ENCODE results near the gene STXBP4.

Gene STXBP4

DNA sequence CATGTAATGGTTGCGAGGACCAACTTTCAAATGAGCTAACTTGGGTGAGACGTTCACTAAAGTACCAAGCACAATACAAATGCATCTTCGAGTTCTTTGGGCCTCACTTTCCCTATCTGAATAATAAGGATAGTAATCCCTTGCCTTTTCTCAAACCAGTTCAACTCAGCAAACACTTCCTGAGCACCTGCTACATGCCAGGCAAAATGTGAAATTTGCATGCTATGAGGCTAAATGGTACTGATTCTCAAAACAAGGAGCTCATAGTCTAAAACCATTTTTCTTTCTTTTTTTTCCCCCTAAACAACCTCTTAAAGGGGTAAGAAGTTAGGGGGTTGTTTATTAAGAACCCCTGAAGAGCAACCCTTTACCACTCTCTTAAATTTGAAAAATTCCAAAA is 194.8 kb downstream of the STXBP4 start:
- Histone ChIP-seq H3K27me3 (ENCODE audit: insufficient read depth, low read length) (no peaks in the 10 kb centered on the region), H3K27ac (ENCODE audit: low read length) (no peak overlapping the region), H3K36me3 (ENCODE audit: insufficient read depth, low read depth, low read length) (no peaks in the 10 kb centered on the region), H3K9ac (ENCODE audit: low read depth, low read length) (no peak overlapping the region), H3K4me1 (ENCODE audit: insufficient read depth, low read length) (no peaks in the 10 kb centered on the region), H3K4me3 (ENCODE audit: low read length) (no peak overlapping the region), H3K9me3 (ENCODE audit: insufficient read depth, low read depth, low read length) (no peaks in the 10 kb centered on the region)

GRCh38 chr17:55166506-55166905 is 197.9 kb downstream of the STXBP4 start:
- Histone ChIP-seq H3K4me1 (ENCODE audit: insufficient read depth, low read length) (no peaks in the 10 kb centered on the region), H3K9me3 (ENCODE audit: insufficient read depth, low read depth, low read length) (no peaks in the 10 kb centered on the region), H3K4me3 (ENCODE audit: low read length) (no peak overlapping the region), H3K27ac (ENCODE audit: low read length) (no peak overlapping the region), H3K36me3 (ENCODE audit: insufficient read depth, low read depth, low read length) (no peaks in the 10 kb centered on the region), H3K27me3 (ENCODE audit: insufficient read depth, low read length) (no peaks in the 10 kb centered on the region), H3K9ac (ENCODE audit: low read depth, low read length) (no peak overlapping the region)

DNA sequence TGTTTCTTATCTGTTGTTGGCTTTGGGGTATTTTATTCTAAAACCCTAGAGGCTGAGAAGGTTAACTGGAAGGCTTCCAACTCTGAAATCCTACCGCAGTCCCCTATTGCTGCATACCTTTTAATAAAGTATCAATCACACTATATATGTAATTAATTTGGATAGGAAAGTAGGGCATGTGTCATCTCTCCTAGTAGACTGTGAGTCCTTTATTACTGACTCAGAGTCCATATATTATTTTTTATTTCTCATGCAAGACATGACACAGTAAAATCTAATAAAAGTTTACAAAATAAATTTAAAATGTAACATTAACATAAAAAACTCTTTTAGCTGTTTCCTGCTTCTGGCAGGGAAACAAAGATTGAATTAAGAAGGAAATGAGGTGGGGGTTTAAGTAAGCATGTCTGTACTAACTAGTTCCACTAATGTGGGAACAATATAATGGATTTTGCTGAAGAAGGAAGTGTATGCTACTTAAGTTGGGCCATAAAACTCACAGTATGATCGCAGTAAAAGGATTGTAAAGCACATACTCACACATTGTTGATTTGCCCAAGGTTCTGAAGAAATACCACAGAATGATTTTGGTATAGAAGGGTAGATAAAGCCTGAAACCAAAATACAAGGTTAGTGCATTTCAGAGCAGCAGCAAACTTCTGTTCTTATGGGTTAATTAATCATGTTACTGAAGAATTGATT is 198.6 kb downstream of the STXBP4 start:
- Histone ChIP-seq H3K27me3 (ENCODE audit: insufficient read depth, low read length) (no peaks in the 10 kb centered on the region), H3K9ac (ENCODE audit: low read depth, low read length) (no peak overlapping the region), H3K36me3 (ENCODE audit: insufficient read depth, low read depth, low read length) (no peaks in the 10 kb centered on the region), H3K9me3 (ENCODE audit: insufficient read depth, low read depth, low read length) (no peaks in the 10 kb centered on the region), H3K4me3 (ENCODE audit: low read length) (no peak overlapping the region), H3K4me1 (ENCODE audit: insufficient read depth, low read length) (no peaks in the 10 kb centered on the region), H3K27ac (ENCODE audit: low read length) (no peak overlapping the region)

GRCh38 chr17:55168958-55169687 is 200.6 kb downstream of the STXBP4 start:
- H3K4me1 ChIP-seq (ENCODE audit: insufficient read depth, low read length) = no peaks in the 10 kb centered on the region
- no peak overlapping the region for H3K27ac ChIP-seq (ENCODE audit: low read length)
- H3K27me3 ChIP-seq (ENCODE audit: insufficient read depth, low read length) = no peaks in the 10 kb centered on the region
- no peak overlapping the region for H3K9ac ChIP-seq (ENCODE audit: low read depth, low read length)
- peaks cover 5% of the 10 kb centered on the region; the same call in 1 of the 2 replicates for H3K9me3 ChIP-seq (ENCODE audit: insufficient read depth, low read depth, low read length)
- H3K36me3 ChIP-seq (ENCODE audit: insufficient read depth, low read depth, low read length) = no peaks in the 10 kb centered on the region
- H3K4me3 ChIP-seq (ENCODE audit: low read length) = no peak overlapping the region

DNA sequence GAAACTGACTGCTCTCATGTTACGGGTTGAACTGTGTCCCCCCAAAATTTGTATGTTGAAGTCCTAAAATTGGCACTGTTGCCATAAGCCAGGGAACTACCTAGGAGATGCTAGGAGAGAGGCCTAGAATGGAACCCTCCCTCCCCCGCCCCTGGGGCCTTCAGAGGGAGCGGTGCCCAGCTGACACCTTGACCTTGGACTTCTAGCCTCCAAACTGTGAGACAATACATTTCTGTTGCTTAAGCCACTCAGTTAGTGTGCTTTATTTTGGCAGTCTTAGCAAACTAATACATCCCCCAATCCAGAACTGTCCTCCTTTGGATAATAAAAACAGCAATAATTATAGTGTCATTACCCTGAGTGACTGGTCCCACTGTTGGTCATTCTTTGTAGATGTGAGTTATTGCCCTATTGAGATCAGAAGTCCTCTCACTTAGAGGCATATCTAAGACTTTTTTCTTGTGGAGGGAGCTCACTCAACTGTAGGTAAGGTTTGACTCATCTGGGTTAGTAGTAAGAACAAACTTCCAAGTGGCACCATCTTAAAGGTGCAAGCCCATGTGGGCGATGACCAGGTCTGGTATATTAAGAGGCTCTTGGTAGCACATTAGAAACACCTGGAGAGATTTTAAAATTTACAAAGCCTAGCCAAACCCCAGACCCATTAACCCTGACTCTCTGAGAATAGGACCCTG is 203.2 kb downstream of the STXBP4 start:
- peaks cover 12% of the 10 kb centered on the region; the same call in 1 of the 2 replicates for H3K9me3 ChIP-seq (ENCODE audit: insufficient read depth, low read depth, low read length)
- H3K9ac ChIP-seq (ENCODE audit: low read depth, low read length) = no peak overlapping the region
- no peak overlapping the region for H3K4me3 ChIP-seq (ENCODE audit: low read length)
- no peaks in the 10 kb centered on the region for H3K4me1 ChIP-seq (ENCODE audit: insufficient read depth, low read length)
- no peaks in the 10 kb centered on the region for H3K27me3 ChIP-seq (ENCODE audit: insufficient read depth, low read length)
- no peaks in the 10 kb centered on the region for H3K36me3 ChIP-seq (ENCODE audit: insufficient read depth, low read depth, low read length)
- H3K27ac ChIP-seq (ENCODE audit: low read length) = no peak overlapping the region

GRCh38 chr17:55172612-55173011 is 204.0 kb downstream of the STXBP4 start:
- no peak overlapping the region for H3K4me3 ChIP-seq (ENCODE audit: low read length)
- H3K9ac ChIP-seq (ENCODE audit: low read depth, low read length) = no peak overlapping the region
- H3K36me3 ChIP-seq (ENCODE audit: insufficient read depth, low read depth, low read length) = no peaks in the 10 kb centered on the region
- H3K9me3 ChIP-seq (ENCODE audit: insufficient read depth, low read depth, low read length) = peaks cover 12% of the 10 kb centered on the region; the same call in 1 of the 2 replicates
- H3K27ac ChIP-seq (ENCODE audit: low read length) = no peak overlapping the region
- no peaks in the 10 kb centered on the region for H3K4me1 ChIP-seq (ENCODE audit: insufficient read depth, low read length)
- H3K27me3 ChIP-seq (ENCODE audit: insufficient read depth, low read length) = no peaks in the 10 kb centered on the region

- Histone ChIP-seq H3K9me3 (ENCODE audit: insufficient read depth, low read depth, low read length) (peaks cover 12% of the 10 kb centered on the region; the same call in 1 of the 2 replicates), H3K27ac (ENCODE audit: low read length) (no peak overlapping the region), H3K4me3 (ENCODE audit: low read length) (no peak overlapping the region), H3K9ac (ENCODE audit: low read depth, low read length) (no peak overlapping the region), H3K27me3 (ENCODE audit: insufficient read depth, low read length) (no peaks in the 10 kb centered on the region), H3K36me3 (ENCODE audit: insufficient read depth, low read depth, low read length) (no peaks in the 10 kb centered on the region), H3K4me1 (ENCODE audit: insufficient read depth, low read length) (no peaks in the 10 kb centered on the region)
Observed at GRCh38 chr17:55174133-55174532, 205.6 kb downstream of the STXBP4 start.

DNA sequence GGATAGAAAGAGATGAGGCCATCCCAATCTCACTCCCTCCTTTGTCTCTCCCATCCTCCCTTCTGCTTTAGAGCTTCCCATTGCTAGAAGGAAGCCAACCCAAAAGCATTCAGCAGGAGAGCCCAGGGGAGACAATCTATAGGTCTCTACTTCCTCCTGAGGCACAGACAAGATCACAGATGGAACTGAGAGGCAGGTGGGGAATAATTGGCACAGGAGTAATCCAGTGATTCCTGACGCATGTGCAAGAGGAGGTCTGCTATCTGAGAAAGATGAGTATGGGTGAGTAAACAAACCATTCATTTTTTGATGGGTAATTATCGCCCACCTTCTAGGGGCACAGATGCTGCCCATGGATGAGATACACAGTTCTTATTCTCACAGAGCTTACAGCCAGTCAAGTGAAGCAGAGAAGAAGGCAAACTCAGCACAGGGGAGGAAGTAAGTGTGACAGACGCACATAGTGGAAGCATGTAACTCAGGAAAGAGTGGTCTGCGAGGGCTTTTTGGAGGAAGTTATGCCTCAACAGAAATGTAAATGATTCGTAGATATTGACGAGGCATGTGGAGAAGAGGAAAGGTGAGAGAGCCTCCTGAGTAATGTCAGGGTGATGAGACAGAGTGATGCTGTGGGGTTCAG is 207.3 kb downstream of the STXBP4 start:
- Histone ChIP-seq H3K36me3 (ENCODE audit: insufficient read depth, low read depth, low read length) (no peaks in the 10 kb centered on the region), H3K4me3 (ENCODE audit: low read length) (no peak overlapping the region), H3K9ac (ENCODE audit: low read depth, low read length) (no peak overlapping the region), H3K27me3 (ENCODE audit: insufficient read depth, low read length) (no peaks in the 10 kb centered on the region), H3K9me3 (ENCODE audit: insufficient read depth, low read depth, low read length) (peaks cover 12% of the 10 kb centered on the region; the same call in 1 of the 2 replicates), H3K4me1 (ENCODE audit: insufficient read depth, low read length) (no peaks in the 10 kb centered on the region), H3K27ac (ENCODE audit: low read length) (no peak overlapping the region)

GRCh38 chr17:55177159-55177854 is 208.7 kb downstream of the STXBP4 start:
- Histone ChIP-seq H3K27ac (ENCODE audit: low read length) (no peak overlapping the region), H3K9me3 (ENCODE audit: insufficient read depth, low read depth, low read length) (peaks cover 12% of the 10 kb centered on the region), H3K4me3 (ENCODE audit: low read length) (no peak overlapping the region), H3K4me1 (ENCODE audit: insufficient read depth, low read length) (no peaks in the 10 kb centered on the region), H3K27me3 (ENCODE audit: insufficient read depth, low read length) (no peaks in the 10 kb centered on the region), H3K36me3 (ENCODE audit: insufficient read depth, low read depth, low read length) (no peaks in the 10 kb centered on the region), H3K9ac (ENCODE audit: low read depth, low read length) (no peak overlapping the region)

DNA sequence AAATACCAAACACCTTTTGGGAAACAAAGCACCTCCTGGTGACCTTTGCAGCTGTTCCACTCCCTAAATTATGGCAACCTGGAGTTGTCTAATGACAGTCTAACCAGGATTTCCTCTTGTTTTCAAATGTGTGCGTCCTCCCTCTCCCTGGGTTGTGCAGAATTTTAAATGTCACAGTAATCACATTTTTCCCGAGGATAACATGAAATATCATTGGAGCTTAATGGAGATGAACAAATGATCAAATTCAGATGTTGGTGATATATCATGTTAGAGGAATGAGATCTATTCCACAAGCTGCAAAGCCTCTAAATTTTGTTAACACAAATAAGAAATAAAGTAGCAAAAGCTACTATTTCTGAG is 209.3 kb downstream of the STXBP4 start:
- no peaks in the 10 kb centered on the region for H3K4me1 ChIP-seq (ENCODE audit: insufficient read depth, low read length)
- no peak overlapping the region for H3K4me3 ChIP-seq (ENCODE audit: low read length)
- no peak overlapping the region for H3K9ac ChIP-seq (ENCODE audit: low read depth, low read length)
- H3K27ac ChIP-seq (ENCODE audit: low read length) = no peak overlapping the region
- H3K27me3 ChIP-seq (ENCODE audit: insufficient read depth, low read length) = no peaks in the 10 kb centered on the region
- H3K9me3 ChIP-seq (ENCODE audit: insufficient read depth, low read depth, low read length) = peaks cover 12% of the 10 kb centered on the region
- H3K36me3 ChIP-seq (ENCODE audit: insufficient read depth, low read depth, low read length) = no peaks in the 10 kb centered on the region
